ENCODE data around the gene LMF2. TPM values are rescaled to one million over a fixed set of nuclear protein-coding genes. Genes with fewer than 3 reads are reported as not detected.
A peak's percentile ranks its signal among the peaks of the same experiment; 100 is the strongest.

LMF2 gene
- 10 to 100 TPM; 50.8 to 54.9 (median 51.7) TPM for total RNA-seq

GRCh38 chr22:50507421-50507990, at the start of gene LMF2:
LMF2 (minus strand) TSS chr22:50507702; CDS start chr22:50507675, 27 bp downstream.
- peak; percentile 61 for DNase-seq (ENCODE audit: low spot score)
- no peak for TF ChIP-seq CTCF (IDR thresholded peaks at IDR 0.05)
- peak; percentile 72 for ATAC-seq (ENCODE audit: low FRiP score)

- no peak for DNase-seq (ENCODE audit: low spot score)
- ATAC-seq (ENCODE audit: low FRiP score), result no peak
- TF ChIP-seq CTCF (IDR thresholded peaks at IDR 0.05), result no peak
Measured at GRCh38 chr22:50556703-50557102, 49.2 kb upstream of the LMF2 start.

GRCh38 chr22:50553310-50553709, 45.8 kb upstream of the LMF2 start:
- no peak for ATAC-seq (ENCODE audit: low FRiP score)
- no peak for DNase-seq (ENCODE audit: low spot score)
- TF ChIP-seq CTCF (IDR thresholded peaks at IDR 0.05), result no peak

GRCh38 chr22:50551160-50551752, 43.8 kb upstream of the LMF2 start:
- TF ChIP-seq CTCF (IDR thresholded peaks at IDR 0.05), result no peak
- DNase-seq (ENCODE audit: low spot score), result no peak
- no peak for ATAC-seq (ENCODE audit: low FRiP score)

- no peak for ATAC-seq (ENCODE audit: low FRiP score)
- no peak for TF ChIP-seq CTCF (IDR thresholded peaks at IDR 0.05)
- no peak for DNase-seq (ENCODE audit: low spot score)
Measured at GRCh38 chr22:50550395-50550794, 42.9 kb upstream of the LMF2 start.

GRCh38 chr22:50548921-50549790, 41.7 kb upstream of the LMF2 start:
- no peak for ATAC-seq (ENCODE audit: low FRiP score)
- no peak for DNase-seq (ENCODE audit: low spot score)

More at GRCh38 chr22:50548921-50549790, 41.7 kb upstream of the LMF2 start:
- no peak for TF ChIP-seq CTCF (IDR thresholded peaks at IDR 0.05)

Data from omental fat pad (tissue), 4 donors.